Nephron progenitor cell (in vitro differentiated cells): ENCODE data around the gene NDUFS5.
"Not testable (repeated sequence)": the region's sequence is repeated elsewhere in the genome, so short reads cannot be mapped to it uniquely, and the experiment has no call there.

ENCODE experiments used
- DNase-seq: peaks from one replicate; pipeline ENCODE4 v3.0.0; 2021
- H3K27ac Mint-ChIP-seq: 2 replicates; pipeline ENCODE4 v1.8.0; 2021; ENCODE audit warnings: mild to moderate bottlenecking, moderate library complexity, mixed read lengths
- H3K27me3 Mint-ChIP-seq: 2 replicates; pipeline ENCODE4 v1.8.0; 2021; ENCODE audit warnings: mild to moderate bottlenecking, low read depth, mixed read lengths; ENCODE audit not compliant: poor library complexity
- H3K36me3 Mint-ChIP-seq: 2 replicates; pipeline ENCODE4 v1.8.0; 2021; ENCODE audit warnings: low read depth, mixed read lengths
- H3K4me1 Mint-ChIP-seq: 2 replicates; pipeline ENCODE4 v1.8.0; 2021; ENCODE audit warnings: mixed read lengths
- H3K4me3 Mint-ChIP-seq: 2 replicates; pipeline ENCODE4 v1.8.0; 2021; ENCODE audit warnings: mild to moderate bottlenecking, moderate library complexity, mixed read lengths
- H3K9me3 Mint-ChIP-seq: 2 replicates; pipeline ENCODE4 v1.8.0; 2021; ENCODE audit warnings: mild to moderate bottlenecking, moderate library complexity, mixed read lengths
- TF ChIP-seq, protein P1 (sequence below): fragments of 200-600 bp; sonication (generic); IDR thresholded peaks from 2 replicates; pipeline ENCODE4 v1.5.0; 2021; ENCODE audit warnings: antibody characterized with exemption

The NDUFS5 gene

DNA sequence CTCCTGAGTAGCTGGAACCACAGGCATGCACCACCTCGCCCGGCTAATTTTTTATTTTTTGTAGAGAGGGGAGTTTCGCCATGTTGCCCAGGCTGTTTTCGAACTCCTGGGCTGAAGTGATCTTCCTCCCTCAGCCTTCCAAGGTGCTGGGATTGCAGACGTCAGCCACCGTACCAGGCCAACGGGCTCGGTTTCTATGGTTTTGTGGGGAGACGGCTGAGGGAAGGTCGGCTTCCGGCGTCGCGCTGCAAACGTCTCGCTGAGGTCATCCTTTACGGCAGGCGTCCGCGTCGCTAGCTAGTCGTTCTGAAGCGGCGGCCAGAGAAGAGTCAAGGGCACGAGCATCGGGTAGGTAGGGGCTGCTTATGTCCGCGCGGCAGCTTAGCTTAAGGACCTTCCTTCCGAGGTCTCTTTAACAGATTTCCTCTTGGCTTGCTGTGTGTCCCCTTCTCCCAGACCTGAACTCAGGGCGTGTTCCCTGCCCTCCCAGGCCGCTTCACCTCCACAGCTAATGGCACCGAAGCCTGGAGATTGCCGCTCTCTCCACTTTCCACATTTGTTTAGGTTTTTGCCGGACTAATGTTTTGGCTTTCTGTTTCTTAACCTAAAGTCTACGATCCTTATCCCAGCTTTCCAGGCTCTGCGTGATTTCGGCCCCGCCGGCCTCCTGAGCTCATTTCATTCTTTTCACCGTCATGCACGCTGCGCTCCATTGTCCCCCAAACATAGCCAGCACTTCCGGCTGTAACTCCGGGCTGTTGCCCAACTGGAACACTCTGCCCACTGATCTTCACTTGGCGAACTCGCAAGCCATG is at the start of gene NDUFS5:
TSS of gene NDUFS5 (plus strand) at position 300 of the 815 bp plus-strand sequence. CDS start 2,375 bp downstream, outside the sequence.
- Mint-ChIP-seq H3K27ac (peak within 1 kb of the TSS; percentile 99), H3K36me3 (peaks cover 32% of the 10 kb centered on the region), H3K9me3 (peaks cover 11% of the 10 kb centered on the region), H3K4me1 (peaks cover 23% of the 10 kb centered on the region), H3K4me3 (peak within 1 kb of the TSS; percentile 95), H3K27me3 (peaks cover 6% of the 10 kb centered on the region)
- peak; percentile 82 for DNase-seq
- TF ChIP-seq, protein P1, sequence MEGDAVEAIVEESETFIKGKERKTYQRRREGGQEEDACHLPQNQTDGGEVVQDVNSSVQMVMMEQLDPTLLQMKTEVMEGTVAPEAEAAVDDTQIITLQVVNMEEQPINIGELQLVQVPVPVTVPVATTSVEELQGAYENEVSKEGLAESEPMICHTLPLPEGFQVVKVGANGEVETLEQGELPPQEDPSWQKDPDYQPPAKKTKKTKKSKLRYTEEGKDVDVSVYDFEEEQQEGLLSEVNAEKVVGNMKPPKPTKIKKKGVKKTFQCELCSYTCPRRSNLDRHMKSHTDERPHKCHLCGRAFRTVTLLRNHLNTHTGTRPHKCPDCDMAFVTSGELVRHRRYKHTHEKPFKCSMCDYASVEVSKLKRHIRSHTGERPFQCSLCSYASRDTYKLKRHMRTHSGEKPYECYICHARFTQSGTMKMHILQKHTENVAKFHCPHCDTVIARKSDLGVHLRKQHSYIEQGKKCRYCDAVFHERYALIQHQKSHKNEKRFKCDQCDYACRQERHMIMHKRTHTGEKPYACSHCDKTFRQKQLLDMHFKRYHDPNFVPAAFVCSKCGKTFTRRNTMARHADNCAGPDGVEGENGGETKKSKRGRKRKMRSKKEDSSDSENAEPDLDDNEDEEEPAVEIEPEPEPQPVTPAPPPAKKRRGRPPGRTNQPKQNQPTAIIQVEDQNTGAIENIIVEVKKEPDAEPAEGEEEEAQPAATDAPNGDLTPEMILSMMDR: no peak

DNA sequence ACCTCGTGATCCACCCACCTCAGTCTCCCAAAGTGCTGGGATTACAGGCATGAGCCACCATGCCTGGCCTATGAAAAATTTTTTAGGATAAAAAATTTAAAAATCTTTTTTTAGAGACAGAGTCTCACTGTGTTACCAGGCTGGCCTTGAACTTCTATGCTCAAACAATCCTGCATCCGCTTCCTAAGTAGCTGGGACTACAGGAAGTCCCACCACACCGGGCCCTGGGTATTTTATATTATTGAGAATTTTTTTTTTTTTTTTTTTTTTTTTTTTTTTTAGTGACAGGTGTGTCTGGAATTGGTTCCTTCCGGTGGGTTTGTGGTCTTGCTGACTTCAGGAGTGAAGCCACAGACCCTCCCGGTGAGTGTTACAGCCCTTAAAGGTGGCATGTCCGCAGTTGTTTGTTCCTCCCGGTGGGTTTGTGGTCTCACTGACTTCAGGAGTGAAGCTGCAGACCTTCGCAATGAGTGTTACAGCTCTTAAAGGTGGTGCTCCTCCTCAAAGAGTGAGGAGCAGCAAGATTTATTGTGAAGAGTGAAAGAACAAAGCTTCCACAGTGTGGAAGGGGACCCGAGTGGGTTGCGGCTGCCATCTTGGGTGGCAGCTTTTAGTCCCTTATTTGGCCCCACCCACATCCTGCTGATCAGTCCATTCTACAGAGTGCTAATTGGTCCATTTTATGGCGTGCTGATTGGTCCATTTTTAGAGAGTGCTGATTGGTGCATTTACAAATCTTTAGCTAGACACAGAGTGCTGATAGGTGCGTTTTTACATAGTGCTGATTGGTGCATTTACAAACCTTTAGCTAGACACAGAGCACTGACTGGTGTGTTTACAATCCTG is 48.5 kb upstream of the NDUFS5 start:
- H3K4me3 Mint-ChIP-seq, H3K27me3 Mint-ChIP-seq, H3K27ac Mint-ChIP-seq, H3K4me1 Mint-ChIP-seq, DNase-seq: not testable (repeated sequence)
- Mint-ChIP-seq H3K36me3 (peaks cover 13% of the 10 kb centered on the region), H3K9me3 (peaks cover 38% of the 10 kb centered on the region)

- H3K4me1 Mint-ChIP-seq, H3K27ac Mint-ChIP-seq, H3K4me3 Mint-ChIP-seq, DNase-seq, H3K27me3 Mint-ChIP-seq: not testable (repeated sequence)
- Mint-ChIP-seq H3K36me3 (peaks cover 13% of the 10 kb centered on the region), H3K9me3 (peaks cover 38% of the 10 kb centered on the region)
Observed at GRCh38 chr1:38978245-38978542, 48.0 kb upstream of the NDUFS5 start.

GRCh38 chr1:38979380-38979779 is 46.8 kb upstream of the NDUFS5 start:
- not testable (repeated sequence) for H3K27ac Mint-ChIP-seq, H3K4me1 Mint-ChIP-seq, H3K27me3 Mint-ChIP-seq, DNase-seq, H3K4me3 Mint-ChIP-seq
- H3K36me3 Mint-ChIP-seq: peaks cover 13% of the 10 kb centered on the region
- H3K9me3 Mint-ChIP-seq: peaks cover 38% of the 10 kb centered on the region

DNA sequence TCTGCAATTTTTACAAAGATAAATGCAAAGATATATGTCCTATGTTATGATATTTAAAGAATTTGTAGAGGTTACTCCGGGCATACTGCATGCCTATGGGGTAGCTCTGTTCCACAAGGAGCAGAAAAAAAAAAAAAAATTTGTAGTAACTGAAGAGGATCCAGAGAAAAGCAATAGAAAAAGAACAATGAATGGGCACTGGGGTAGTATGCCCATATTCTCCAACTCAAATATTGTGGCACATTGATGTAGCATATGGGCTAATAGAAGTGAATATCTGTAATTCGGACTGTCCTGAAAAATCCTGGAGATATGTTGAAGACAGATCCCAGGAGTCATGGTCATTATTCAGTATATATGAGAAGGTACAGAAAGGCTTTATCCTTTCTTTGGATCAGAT is 36.2 kb upstream of the NDUFS5 start:
- TF ChIP-seq, protein P1: no peak
- peak overlapping the region; percentile 78 for H3K4me3 Mint-ChIP-seq
- H3K27me3 Mint-ChIP-seq: no peaks in the 10 kb centered on the region
- H3K4me1 Mint-ChIP-seq: peaks cover 51% of the 10 kb centered on the region
- H3K36me3 Mint-ChIP-seq: peaks cover 17% of the 10 kb centered on the region
- no peaks in the 10 kb centered on the region for H3K9me3 Mint-ChIP-seq
- H3K27ac Mint-ChIP-seq: peak overlapping the region; percentile 89
- no peak for DNase-seq

DNA sequence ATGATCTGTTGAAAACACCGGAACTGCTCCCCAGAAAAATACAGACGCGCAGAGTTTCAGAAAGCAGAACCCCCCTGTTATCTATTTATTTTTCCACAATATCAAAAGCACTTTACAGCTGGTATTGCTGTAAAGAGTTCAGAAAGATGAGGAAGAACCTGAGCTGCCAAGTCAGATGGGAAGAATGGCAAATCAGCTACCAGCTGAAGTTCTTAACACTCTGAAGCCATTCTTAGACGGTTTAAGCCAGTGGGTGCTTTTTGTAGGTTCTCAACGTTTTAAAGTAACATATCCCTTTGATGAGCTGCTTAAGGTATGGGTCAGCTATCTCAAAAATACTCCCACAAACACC is 35.8 kb upstream of the NDUFS5 start:
- H3K9me3 Mint-ChIP-seq: no peaks in the 10 kb centered on the region
- peaks cover 53% of the 10 kb centered on the region for H3K4me1 Mint-ChIP-seq
- DNase-seq: no peak
- H3K27me3 Mint-ChIP-seq: no peaks in the 10 kb centered on the region
- H3K36me3 Mint-ChIP-seq: peaks cover 21% of the 10 kb centered on the region
- peak overlapping the region; percentile 89 for H3K27ac Mint-ChIP-seq
- TF ChIP-seq, protein P1: no peak
- peak overlapping the region; percentile 78 for H3K4me3 Mint-ChIP-seq

DNA sequence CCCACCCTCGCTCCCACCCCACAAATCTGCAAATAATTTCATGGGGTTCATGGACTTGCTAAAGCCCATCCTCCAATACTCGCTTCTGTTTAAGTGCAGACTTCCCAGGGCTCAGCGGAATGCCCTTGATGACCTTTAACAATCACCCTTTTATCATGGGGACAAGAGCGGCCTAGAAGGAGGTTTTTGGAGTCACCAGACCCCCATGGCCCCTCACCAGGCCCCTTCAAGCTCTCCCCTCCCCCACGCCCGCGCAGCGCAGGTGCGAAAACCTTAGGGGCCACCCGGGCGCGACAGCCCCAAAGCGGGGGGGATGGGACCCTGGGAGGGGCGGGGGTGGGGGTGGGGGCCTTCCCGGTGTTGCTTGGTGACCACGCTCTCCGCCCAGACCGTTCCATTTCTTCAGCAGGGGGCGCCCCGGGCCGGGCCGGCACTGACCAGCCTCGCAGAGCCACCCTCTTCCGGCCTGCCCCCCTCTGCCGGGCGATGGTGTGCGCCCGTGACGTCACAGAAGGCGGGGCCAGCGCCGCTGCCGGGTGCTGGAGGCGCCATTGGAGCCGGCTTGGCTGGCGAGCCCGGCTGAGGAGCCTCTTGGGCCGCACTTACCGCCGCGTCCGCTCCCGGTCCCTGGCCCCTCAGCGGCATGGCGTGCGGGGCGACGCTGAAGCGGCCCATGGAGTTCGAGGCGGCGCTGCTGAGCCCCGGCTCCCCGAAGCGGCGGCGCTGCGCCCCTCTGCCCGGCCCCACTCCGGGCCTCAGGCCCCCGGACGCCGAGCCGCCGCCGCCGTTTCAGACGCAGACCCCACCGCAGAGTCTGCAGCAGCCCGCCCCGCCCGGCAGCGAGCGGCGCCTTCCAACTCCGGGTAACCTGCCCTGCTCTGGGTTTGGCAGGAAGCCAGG is 35.2 kb upstream of the NDUFS5 start, which contains the start of gene AKIRIN1:
TSS of gene AKIRIN1 (plus strand) at position 539 of the 900 bp plus-strand sequence. CDS start at position 644, 105 bp downstream.
- Mint-ChIP-seq H3K36me3 (peaks cover 27% of the 10 kb centered on the region), H3K27me3 (no peaks in the 10 kb centered on the region), H3K9me3 (no peaks in the 10 kb centered on the region), H3K4me1 (peaks cover 50% of the 10 kb centered on the region), H3K27ac (peak within 1 kb of the TSS; percentile 89), H3K4me3 (peak within 1 kb of the TSS; percentile 95)
- peak; percentile 99 for DNase-seq
- TF ChIP-seq, protein P1: no peak
